Hematopoietic multipotent progenitor cell (in vitro differentiated cells): ENCODE results near the gene IGSF1. TPM values are rescaled to one million over a fixed set of nuclear protein-coding genes. Genes with fewer than 3 reads are reported as not detected.

Experiments
- DNase-seq, 3 donors: peaks; one replicate each; pipeline ENCODE4 v3.0.0-alpha.2; 2011 to 2015; ENCODE audit warnings: low read depth in 2 of 3, low spot score in 2 of 3
- total RNA-seq: library from RNA; depleted of rRNA; stranded (reverse); fragments of >200 nt; gene quantifications from one replicate; pipeline ENCODE4 v1.2.3, GENCODE V29; 2012

Gene IGSF1, protein sequence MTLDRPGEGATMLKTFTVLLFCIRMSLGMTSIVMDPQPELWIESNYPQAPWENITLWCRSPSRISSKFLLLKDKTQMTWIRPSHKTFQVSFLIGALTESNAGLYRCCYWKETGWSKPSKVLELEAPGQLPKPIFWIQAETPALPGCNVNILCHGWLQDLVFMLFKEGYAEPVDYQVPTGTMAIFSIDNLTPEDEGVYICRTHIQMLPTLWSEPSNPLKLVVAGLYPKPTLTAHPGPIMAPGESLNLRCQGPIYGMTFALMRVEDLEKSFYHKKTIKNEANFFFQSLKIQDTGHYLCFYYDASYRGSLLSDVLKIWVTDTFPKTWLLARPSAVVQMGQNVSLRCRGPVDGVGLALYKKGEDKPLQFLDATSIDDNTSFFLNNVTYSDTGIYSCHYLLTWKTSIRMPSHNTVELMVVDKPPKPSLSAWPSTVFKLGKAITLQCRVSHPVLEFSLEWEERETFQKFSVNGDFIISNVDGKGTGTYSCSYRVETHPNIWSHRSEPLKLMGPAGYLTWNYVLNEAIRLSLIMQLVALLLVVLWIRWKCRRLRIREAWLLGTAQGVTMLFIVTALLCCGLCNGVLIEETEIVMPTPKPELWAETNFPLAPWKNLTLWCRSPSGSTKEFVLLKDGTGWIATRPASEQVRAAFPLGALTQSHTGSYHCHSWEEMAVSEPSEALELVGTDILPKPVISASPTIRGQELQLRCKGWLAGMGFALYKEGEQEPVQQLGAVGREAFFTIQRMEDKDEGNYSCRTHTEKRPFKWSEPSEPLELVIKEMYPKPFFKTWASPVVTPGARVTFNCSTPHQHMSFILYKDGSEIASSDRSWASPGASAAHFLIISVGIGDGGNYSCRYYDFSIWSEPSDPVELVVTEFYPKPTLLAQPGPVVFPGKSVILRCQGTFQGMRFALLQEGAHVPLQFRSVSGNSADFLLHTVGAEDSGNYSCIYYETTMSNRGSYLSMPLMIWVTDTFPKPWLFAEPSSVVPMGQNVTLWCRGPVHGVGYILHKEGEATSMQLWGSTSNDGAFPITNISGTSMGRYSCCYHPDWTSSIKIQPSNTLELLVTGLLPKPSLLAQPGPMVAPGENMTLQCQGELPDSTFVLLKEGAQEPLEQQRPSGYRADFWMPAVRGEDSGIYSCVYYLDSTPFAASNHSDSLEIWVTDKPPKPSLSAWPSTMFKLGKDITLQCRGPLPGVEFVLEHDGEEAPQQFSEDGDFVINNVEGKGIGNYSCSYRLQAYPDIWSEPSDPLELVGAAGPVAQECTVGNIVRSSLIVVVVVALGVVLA (N-terminal part only)
- total RNA-seq = under 0.01 TPM

DNA sequence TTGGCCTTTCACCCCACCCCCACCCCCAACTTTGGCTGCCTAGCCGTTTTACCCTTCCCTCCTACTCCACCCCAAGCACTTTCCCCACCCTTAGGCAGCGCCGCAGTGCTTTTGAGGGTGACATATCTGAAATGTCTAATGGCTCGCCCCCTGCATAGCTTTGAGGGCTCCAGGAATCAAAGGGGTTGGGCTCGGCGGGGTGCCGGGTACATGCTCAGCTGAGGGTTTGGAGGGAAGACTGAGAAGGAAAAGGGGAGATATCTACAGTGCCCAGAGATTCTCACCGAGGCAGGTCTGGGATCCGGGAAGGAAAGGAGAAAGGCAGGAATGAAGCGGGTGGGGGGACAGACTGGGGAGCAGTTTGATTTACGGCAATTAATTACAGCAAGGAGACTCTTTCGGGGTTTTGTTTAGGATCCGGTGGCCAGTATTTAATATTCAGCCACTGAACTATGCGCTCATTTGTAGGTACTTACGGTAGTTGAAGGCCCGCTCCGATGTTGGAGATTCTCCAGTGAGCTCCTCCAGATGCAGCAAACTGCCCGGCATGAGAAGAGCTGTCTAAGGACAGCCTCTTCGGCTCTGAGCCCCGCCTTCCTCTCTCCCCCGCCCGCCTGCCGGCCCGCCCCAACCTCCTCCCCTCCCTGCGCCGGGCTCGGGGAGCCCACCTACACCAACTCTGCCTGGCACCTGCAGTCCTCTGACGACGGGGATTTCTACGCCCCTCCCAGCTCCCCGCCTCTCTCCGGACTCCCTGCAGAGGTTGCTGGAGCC is at the start of gene IGSF1:
Gene IGSF1 (minus strand): TSS at position 569 of the 774 bp plus-strand sequence. CDS start 2,632 bp downstream, outside the sequence.
- no peak for DNase-seq

DNA sequence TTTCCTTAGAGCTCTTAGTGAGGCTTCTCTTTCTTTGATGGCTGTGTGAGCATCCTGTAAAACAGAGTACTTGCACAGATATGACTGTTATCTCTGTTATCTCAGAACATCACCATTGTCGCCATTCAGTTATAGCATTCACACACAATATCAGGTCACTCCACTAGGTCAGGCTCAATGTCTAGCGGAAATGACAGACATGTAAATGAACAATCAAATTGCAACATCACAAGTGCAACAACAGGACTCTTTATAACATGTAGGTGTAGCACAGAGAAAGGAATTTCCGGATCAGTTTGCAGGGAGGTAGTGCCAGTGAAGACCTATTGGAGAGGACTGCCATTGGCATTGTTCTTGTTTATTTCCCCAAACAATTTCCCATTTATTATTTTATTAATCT is 43.2 kb upstream of the IGSF1 start:
- no peak for DNase-seq

DNA sequence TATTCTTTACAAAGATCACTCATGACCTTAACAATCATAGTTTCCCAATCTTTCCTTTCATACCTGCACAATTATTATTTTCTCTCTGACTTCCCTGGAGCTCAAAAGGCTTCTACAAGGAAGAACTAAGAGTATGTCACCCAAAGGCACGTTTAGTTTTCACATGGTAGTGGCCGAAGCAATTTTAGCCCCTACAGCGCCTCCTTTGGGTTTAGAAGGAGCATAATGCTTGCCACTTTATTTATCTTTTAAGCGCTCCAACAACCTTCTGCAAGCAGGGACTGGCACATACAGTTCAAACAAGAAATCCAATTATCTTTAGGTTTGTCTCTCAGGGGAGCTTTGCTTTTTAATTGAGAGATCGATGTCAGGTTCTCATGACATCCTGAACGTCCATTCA is 42.0 kb upstream of the IGSF1 start:
- no peak for DNase-seq

DNA sequence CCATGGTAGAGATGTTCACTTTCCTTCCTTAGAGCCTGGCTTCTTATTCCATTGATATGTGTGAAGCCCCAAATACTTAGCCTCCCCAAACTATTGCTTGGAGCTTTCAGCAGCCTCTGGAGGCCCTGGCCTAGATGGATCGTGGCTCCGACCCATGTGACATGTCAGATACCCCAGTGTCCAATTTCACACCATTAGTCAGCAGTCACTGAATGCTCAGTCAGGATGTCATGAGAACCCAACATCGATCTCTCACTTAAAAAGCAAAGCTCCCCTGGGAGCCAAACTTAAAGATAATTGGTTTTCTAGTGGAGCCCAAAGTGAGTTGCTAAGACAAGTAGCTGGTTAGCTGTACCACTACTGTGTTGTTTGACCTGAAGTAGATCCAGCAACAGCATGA is 41.6 kb upstream of the IGSF1 start:
- no peak for DNase-seq

DNA sequence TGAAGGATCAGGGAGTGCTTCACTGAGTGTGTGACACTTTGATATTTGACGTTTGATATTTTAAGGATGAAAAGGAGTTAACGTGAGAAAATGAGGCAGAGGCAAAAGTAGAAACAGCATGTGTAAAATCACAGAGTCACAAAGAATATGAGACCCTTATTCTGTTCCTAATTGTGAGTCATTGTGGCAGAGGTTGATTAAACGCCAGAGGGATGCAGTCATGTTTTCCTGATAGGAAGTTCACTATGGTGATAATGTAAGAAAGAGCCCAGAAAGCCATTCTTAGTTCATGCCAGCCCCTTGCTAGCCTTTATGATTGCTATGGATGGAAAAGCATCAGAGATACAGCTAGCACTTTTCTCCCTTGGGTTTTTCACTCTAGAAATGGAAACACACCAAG is 33.5 kb upstream of the IGSF1 start:
- no peak for DNase-seq

DNA sequence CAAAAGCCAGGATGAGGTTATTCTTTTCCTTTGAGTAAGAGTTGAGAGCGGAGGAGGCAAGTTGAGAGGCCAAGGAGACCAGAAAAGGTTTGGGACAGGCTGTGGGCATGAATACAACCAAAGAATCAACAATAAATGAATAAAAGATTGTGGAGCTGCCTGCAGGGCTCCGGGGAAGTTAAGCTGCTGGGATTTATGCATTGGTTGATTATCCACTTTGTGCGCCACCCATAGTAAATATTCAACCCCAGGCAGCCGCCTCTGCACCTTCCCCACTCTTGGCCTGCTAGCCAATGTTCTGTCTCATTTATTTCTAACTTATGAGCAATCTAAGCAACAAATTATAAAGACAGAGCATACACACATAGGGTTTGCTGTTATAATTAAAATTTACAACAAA is 28.2 kb upstream of the IGSF1 start:
- no peak for DNase-seq

DNA sequence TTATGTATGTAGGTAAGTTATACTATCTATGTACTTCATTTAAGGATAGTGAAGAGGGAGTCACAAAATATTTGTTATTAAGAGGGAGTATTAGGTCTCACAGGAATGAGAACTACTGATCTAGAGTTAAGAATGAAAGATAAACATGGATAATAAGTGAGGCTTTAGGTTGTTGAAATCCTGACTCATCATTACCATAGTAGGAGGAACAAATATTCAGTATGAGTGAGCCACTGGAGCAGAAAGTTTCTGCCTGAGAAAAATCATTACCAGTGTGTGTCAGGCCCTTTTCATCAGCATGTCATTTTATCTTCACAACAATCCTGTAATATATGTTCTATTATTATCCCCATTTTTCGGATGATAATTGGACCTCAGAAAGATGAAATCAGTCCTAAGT is 27.2 kb upstream of the IGSF1 start:
- no peak for DNase-seq

DNA sequence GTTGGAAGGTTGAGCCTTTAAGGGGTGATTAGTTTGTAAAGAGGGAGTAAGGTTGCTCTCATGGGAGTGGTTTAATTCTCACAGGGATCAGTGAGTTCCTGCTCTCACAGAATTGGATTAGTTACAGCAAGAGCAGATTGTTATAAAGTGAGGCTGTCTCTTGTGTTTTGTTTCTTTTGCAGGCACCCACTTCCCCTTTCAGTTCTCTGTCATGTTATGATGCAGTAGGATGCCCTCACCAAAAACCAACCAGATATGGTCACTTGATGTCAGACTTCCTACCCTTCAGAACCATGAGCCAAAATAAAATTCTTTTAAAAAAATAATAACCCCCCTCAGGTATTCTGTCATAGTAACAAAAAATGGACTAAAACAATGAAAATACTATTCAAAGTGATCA is 19.9 kb upstream of the IGSF1 start:
- no peak for DNase-seq

DNA sequence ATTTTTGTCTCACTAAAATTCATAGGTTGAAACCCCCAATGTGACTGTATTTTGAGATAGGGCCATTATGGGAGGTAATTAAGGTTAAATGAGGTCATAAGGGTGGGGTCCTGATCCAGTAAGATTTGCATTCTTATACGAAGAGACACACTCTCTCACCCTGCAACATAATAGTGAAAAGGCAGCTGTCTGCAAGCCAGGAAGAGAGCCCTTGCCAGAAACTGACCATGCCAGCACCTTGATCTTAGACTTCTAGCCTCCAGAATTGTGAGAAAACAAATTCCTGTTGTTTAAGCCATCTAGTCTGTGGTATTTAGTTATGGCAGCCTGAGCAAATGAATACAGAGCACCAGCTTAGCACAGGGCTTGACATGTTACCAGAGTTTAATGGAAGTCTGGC is 17.5 kb upstream of the IGSF1 start:
- DNase-seq = no peak

DNA sequence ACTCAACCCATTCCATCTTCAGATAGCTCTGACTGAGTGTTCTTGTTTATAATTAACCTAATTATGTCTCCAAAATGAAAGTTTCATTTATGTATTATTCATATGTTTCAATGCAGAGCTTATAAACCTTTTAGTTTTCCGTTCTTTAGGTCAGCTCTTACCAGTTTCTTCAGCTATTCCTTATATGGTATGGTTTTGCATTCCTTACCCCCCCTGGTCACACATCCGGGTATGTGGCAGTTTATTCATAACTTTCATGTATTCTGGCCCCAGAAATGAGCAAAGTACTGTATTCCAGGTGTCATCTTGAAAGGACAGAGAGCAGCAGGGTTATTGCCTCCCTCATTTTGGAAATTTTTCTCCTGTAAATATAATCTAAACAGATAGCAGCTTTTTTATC is 16.8 kb upstream of the IGSF1 start:
- no peak for DNase-seq

DNA sequence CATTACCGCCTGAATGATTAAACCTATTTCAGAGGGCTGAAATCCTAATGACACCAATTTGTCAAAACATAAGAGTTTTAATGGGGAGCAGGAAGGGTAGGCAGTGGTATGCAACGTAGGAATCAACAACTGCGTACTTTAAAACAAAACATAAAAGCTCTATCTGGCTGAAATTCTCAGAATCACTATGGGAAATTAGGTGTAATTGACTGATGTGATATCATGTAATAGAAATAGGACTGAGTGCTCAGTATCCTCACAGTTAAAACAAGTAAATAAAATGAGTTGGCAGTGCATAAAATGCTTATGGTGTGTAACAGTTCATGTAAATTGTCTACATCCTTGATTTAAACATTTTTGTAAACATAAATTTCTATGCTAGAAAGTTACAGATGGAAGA is 13.6 kb upstream of the IGSF1 start:
- no peak for DNase-seq

DNA sequence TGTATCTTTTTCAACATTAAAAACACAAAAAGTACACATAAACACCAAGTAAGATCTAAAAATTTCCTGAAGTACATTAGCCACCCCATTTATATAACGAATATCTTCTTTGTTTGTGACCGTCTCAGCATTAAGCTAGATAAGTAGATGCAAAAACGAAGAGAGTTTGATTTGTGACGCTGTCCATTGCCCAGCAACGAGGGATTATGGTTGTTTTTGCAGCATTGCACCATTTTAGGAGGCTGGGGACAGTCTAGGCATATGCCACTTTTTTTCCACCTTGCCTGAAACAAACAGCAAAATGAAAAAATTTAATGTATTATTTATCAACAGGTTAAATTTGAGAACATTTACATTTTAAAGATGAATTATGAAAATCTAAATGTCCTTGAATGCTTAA is 12.0 kb upstream of the IGSF1 start:
- DNase-seq = no peak

DNA sequence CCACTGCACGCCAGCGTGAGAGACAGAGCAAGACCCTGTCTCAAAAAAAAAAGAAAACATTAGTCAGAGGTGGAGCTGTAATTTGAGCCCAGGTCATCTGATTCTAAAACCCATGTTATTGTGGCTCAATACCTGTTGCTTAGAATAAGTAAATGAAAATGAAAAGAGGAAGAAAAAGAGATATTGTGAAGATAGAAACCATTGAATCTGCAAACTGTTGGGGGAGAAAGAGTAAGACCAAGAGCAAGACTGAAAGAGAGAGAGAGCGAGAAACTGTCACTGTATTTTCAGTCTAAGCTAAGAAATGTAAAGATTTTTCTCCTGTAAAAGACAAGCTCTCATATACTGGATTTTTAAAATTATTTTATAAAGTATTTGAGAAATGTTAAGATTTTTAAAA is 9.7 kb upstream of the IGSF1 start:
- no peak for DNase-seq

DNA sequence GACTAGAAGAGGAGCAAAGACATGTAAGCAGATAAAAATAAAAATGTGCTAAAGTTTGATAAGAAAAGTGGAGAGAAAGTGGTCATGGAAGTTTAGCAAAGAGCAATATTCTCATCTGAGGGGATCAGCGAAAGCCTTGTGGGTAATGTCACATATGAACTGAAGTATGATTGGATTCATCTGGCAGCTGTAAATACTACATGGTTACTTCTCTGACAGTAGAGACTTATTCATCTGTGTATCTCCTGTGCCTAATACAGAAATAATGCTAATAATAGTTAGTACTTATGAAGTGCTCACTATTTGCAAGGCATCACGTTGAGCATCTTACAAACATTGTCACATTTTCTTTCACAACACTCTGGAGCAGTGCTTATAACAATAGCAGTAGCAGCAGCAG is 8.9 kb upstream of the IGSF1 start:
- no peak for DNase-seq

DNA sequence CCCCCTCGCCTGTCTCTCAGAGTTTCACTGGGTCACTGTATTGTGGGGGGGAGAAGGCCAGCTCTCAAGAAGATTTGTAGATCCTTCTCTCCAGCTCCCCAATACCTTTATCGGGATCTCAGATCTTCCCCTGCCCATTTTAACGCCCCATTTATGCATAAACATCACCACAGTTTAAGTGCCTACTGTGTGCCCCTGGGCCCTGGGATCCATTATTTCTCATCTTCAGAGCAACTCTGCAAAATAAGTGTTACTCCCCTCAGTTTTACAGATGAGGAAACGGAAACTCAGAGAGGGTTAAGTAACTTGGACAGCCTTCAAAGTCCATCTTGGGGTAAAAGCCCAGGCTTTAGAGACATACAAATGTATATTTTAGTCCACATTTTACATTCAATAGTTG is 421 bp upstream of the IGSF1 start:
- no peak for DNase-seq

DNA sequence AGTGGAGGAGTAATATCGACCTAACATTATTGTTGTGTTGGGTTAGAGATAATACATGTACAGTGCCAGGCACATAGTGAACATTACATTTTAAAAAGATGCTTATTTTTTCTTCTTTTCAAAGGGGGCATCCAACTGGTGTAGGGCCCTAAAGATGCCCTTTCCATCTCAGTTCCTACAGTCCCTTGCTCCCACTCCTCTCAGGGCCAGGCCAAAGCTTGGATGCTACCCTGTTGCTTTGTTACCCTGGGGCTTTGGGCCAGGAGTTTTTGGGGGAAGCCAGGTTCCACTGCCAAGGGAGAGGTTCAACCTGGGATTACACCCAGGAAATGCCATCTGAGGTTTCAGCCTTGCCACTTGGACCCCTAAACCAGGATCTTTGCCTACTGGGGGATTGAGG is 918 bp downstream of the IGSF1 start:
- no peak for DNase-seq

DNA sequence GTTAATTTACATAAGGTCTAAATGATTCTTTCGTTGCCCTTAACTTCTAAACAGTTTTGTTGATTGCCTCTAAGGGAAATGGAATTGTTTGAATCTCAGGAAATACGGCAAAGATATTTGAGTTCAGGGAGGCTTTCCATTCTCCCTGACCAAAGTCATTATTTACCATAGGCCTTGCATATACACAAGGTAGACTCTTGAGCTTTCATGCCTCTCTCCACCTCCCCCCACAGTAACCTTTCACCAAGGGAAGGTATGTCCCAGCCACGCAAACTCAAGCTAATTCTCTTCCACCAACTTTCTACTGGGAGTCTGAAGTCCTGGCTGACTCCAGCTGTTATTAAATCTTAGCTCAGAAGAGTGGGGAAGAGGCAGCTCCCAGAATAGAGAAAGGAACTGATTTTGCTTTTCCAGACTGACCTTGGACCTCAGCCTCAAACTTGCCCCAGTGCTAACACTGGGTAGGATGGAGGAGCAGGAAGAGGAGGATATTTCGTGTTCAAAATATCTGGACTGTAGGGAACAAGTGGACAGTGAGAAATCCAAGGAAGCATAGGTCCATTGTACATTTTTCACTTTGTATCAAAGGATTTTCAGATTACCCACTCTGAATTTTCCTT is 1.4 kb downstream of the IGSF1 start:
- no peak for DNase-seq

DNA sequence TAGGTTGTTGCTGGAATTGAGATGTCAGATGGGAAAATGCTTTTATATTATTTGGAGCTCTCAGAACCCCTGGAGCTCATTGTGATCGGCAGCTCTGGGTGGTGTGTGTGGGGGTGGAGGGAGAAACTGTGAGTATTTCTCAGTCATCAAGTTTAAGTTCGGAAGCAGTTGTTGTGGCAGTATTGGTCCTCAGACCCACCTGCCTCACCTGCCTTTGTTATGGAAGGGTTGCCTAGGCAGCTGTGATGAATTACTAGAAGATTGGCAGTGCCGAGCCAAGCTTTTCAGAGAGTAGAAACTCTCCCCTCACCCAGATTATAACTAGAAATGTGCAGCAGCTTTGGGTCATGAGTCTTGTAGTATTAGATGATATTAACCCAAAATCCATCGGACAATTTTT is 9.5 kb downstream of the IGSF1 start:
- no peak for DNase-seq

DNA sequence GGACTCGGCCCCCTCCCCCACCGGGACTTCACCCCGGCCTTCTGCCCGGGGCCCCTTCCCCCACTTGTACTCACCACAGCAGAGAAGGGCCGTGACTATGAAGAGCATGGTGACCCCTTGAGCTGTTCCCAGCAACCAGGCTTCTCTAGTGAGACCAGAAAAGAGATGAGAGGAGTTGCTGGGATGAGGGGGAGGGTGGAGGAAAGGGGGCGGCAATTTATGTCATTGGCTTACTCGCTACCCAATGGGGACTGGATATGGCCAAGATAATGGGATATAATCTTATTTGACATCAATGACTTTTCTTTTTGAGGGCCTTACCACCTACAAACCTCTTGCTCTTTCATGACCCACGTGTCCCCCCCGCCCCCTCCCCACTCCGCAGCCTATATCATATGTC is 9.9 kb downstream of the IGSF1 start:
- DNase-seq = no peak

DNA sequence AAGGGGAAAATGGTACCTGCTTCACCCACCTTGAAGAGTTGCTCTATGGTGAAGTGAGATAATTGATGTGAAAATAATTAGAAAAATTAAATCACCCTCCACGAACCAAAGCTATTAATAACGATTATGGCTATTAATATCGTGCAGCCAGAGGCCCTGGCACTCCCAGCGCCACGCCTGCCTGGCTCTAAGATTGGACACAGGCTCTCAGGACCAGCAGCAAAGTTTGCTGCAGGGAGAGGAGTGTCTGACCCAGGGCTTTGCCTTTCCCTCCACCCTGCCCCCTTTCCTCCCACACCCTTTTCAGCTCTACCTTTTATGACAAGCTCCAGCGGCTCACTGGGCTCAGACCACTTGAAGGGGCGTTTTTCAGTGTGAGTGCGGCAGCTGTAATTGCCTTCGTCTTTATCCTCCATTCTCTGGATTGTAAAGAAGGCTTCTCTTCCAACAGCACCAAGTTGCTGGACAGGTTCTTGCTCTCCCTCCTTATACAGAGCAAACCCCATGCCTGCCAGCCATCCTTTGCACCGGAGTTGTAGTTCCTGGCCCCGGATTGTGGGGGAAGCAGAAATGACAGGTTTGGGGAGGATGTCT is 11.5 kb downstream of the IGSF1 start:
- DNase-seq = no peak
